B cell (primary cell): Measurements from ENCODE around the gene FSIP1. TPM values are rescaled to one million over a fixed set of nuclear protein-coding genes. Genes with fewer than 3 reads are reported as not detected.

Experiments used
- ATAC-seq: fragments of 200-7000 bp; cut with Tn5 transposase; one replicate; pipeline ENCODE4 v1.10.0; 2021; ENCODE audit warnings: low read depth, mild to moderate bottlenecking, moderate number of reproducible peaks, moderate library complexity
- CTCF ChIA-PET: fragments of 350-600 bp; sonication (Branson Sonifier 250); formaldehyde crosslinking; loops from one replicate; lab custom pipeline; 2021; ENCODE audit warnings: antibody characterized with exemption, inconsistent platforms; lab: Charles Lee
- POLR2A ChIA-PET: fragments of 350-600 bp; sonication (Branson Sonifier 250); formaldehyde crosslinking; loops from one replicate; lab custom pipeline; 2021; ENCODE audit warnings: antibody characterized with exemption; lab: Charles Lee
- DNase-seq: peaks from one replicate; pipeline ENCODE4 v3.0.0; 2013
- H2AFZ ChIP-seq: 2 replicates; pipeline ENCODE4 v1.6.1; 2012; ENCODE audit warnings: mild to moderate bottlenecking, low read depth, low read length; ENCODE audit not compliant: insufficient read depth, poor library complexity, severe bottlenecking
- H3K27ac ChIP-seq, 2 donors: 1 replicate in 1 of 2; 2 replicates in 1 of 2; pipeline ENCODE4 v1.5.1; 2012 to 2013; ENCODE audit warnings: low read length in 2 of 2, mild to moderate bottlenecking in 2 of 2, moderate library complexity in 1 of 2
- H3K27me3 ChIP-seq, 4 experiments: fragments of 200-600 bp in 1 of 4; sonication (generic) in 1 of 4; replicated peaks in 1 of 4; 1 replicate in 2 of 4; 2 replicates in 2 of 4; pipeline versions ENCODE4 v1.6.1 to v1.7.0; 2013 to 2016; ENCODE audit warnings: low read length in 3 of 4, mild to moderate bottlenecking in 2 of 4, mixed read lengths in 1 of 4, moderate library complexity in 1 of 4; ENCODE audit not compliant: insufficient read depth in 4 of 4, control insufficient read depth in 3 of 4; ENCODE audit errors: control extremely low read depth in 1 of 4
- H3K36me3 ChIP-seq, 2 experiments: replicated peaks in 1 of 2; 1 replicate in 1 of 2; 2 replicates in 1 of 2; pipeline versions ENCODE4 v1.6.1 to v1.7.1; 2013; ENCODE audit warnings: low read length in 1 of 2; ENCODE audit not compliant: insufficient read depth in 2 of 2, control insufficient read depth in 1 of 2; ENCODE audit errors: control extremely low read depth in 1 of 2, extremely low read depth in 1 of 2
- H3K4me1 ChIP-seq, 2 donors: fragments of 200-600 bp in 1 of 2; sonication (generic) in 1 of 2; 1 replicate in 1 of 2; 2 replicates in 1 of 2; pipeline versions ENCODE4 v1.5.1 to v1.6.1; 2013 to 2017; ENCODE audit warnings: low read length in 2 of 2; ENCODE audit not compliant: control insufficient read depth in 2 of 2, insufficient read depth in 2 of 2
- H3K4me2 ChIP-seq: replicated peaks from 2 replicates; pipeline ENCODE3; 2012; ENCODE audit warnings: mild to moderate bottlenecking, low read depth, low read length; ENCODE audit not compliant: poor library complexity, severe bottlenecking
- H3K4me3 ChIP-seq, 5 experiments: fragments of 200-600 bp in 1 of 5; sonication (generic) in 1 of 5; 1 replicate in 3 of 5; 2 replicates in 2 of 5; pipeline versions ENCODE4 v1.5.1 to v1.7.0; 2011 to 2016; ENCODE audit warnings: low read length in 4 of 5, mild to moderate bottlenecking in 4 of 5, low read depth in 2 of 5, control low read depth in 1 of 5, moderate library complexity in 1 of 5; ENCODE audit not compliant: insufficient read depth in 1 of 5; ENCODE audit errors: control extremely low read depth in 1 of 5, extremely low read depth in 1 of 5
- H3K79me2 ChIP-seq: fragments of 200-600 bp; sonication (generic); one replicate; pipeline ENCODE4 v1.6.0; 2016; ENCODE audit warnings: low read length; ENCODE audit not compliant: control insufficient read depth, insufficient read depth
- H3K9ac ChIP-seq: fragments of 200-600 bp; sonication (generic); 2 replicates; pipeline ENCODE4 v1.6.1; 2017; ENCODE audit warnings: mild to moderate bottlenecking, low read length, moderate library complexity
- H3K9me3 ChIP-seq, 3 donors: one replicate each; pipeline versions ENCODE4 v1.6.1 to v1.7.1; 2013; ENCODE audit warnings: low read length in 2 of 3; ENCODE audit not compliant: control insufficient read depth in 2 of 3, insufficient read depth in 1 of 3; ENCODE audit errors: control extremely low read depth in 1 of 3
- H4K20me1 ChIP-seq: 2 replicates; pipeline ENCODE4 v1.6.0; 2012; ENCODE audit warnings: mild to moderate bottlenecking, low read length; ENCODE audit not compliant: insufficient read depth, control insufficient read depth, poor library complexity, severe bottlenecking
- H3K27ac Mint-ChIP-seq: one replicate; pipeline ENCODE4 v1.8.0; 2021; ENCODE audit warnings: mixed read lengths
- H3K27me3 Mint-ChIP-seq: one replicate; pipeline ENCODE4 v1.8.0; 2021; ENCODE audit warnings: mixed read lengths
- H3K4me1 Mint-ChIP-seq: one replicate; pipeline ENCODE4 v1.8.0; 2021; ENCODE audit warnings: mixed read lengths
- H3K4me3 Mint-ChIP-seq: one replicate; pipeline ENCODE4 v1.8.0; 2021; ENCODE audit warnings: mixed read lengths
- H3K9me3 Mint-ChIP-seq: one replicate; pipeline ENCODE4 v1.8.0; 2022; ENCODE audit warnings: mixed read lengths; ENCODE audit not compliant: insufficient read depth
- EZH2 ChIP-seq: IDR thresholded peaks from 2 replicates; pipeline ENCODE4 v1.6.1; 2012; ENCODE audit warnings: borderline replicate concordance, low read depth, mild to moderate bottlenecking, moderate library complexity, low read length; ENCODE audit not compliant: insufficient read depth, poor library complexity, severe bottlenecking
- WGBS: methylation state at CpG from one replicate; pipeline ENCODE4 v1.1.5; 2013; ENCODE audit warnings: missing lambda C conversion rate; ENCODE audit not compliant: insufficient coverage; 5-methylcytosine and 5-hydroxymethylcytosine counted together
- intact Hi-C: fragments of 100-400 bp; cut with micrococcal nuclease; formaldehyde crosslinking; loops from one replicate; pipeline ENCODE4 v1.10.0; 2022
- polyA plus RNA-seq: library from polyadenylated mRNA; depleted of rRNA; stranded (reverse); fragments of >200 nt; gene quantifications from 2 replicates; pipeline ENCODE4 v1.2.3, GENCODE V29; 2012
- total RNA-seq, 2 donors: library from RNA; stranded (reverse); fragments of 120-200 nt in 1 of 2; gene quantifications; 1 replicate in 1 of 2; 2 replicates in 1 of 2; pipeline versions ENCODE4 v1.2.3 to v1.2.4, GENCODE V29; 2013 to 2022
- TF ChIP-seq, protein P1 (sequence below): fragments of 200-600 bp; IDR thresholded peaks from one replicate; pipeline ENCODE4 v1.8.0; 2022; ENCODE audit warnings: antibody characterized with exemption, mild to moderate bottlenecking

The FSIP1 gene
- total and polyA plus RNA-seq, 2 donors (not counting 1 experiment from before 2014, with no cell fraction given), result 0.19 to 0.49 TPM

DNA sequence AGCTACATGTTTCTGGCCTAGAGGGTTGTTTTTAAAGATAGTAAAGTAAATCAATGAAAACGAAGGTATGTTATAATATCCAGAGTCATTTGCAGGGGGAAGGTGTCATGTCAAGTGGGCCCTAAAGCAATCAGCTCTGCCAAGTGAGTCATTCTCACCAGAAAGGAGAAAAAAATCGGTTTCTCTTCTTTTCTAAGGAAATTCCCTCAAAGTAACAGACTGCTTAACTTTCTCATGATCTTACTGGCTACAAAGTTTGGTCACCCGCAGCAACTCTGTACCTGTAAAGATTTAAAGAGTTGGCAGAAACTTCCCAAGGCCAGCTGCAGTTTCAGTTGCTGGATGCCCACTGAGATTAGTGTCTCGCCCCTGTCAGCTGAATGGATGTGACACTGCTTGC lies 5.5 kb upstream of the FSIP1 start:
- ATAC-seq, result no peak
- WGBS, result 80% methylated on average over 2 of the region's 4 CpGs
- no peak overlapping the region for H3K4me2 ChIP-seq

DNA sequence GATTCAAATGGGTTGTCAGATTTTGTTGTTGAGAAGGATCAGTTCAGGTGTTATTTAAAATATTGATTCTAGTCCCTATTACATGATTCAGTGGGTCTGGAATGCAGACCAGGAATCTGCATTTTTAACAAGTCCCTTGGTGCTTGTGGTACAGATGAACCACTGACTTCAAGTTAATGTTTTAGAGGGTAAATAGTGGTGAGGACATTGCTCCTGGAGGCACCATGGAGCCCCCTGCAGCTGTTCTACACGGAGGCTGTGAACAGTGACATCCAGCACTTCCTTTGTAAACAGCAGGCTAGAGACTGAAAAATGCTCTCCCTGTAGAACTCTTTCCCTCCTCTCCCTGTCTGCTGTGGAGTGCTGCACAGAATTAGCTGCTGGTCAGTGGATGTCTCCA lies 4.8 kb upstream of the FSIP1 start:
- no peak overlapping the region for H3K4me3 ChIP-seq
- intact Hi-C loops, result loop anchor here (5.0 to 10.0 kb wide), 3 partner anchors 375 to 637 kb away; partner anchors contain the start of genes BUB1B and INAFM2
- H3K4me2 ChIP-seq, result no peak overlapping the region
- H3K36me3 ChIP-seq, result peaks cover 0 to 4% of the 10 kb centered on the region in 2 experiments
- no peak overlapping the region for H3K27ac Mint-ChIP-seq
- CTCF ChIA-PET, result interaction anchor here (0.6 to 3.2 kb wide), 12 partner anchors 9 to 1914 kb away, joined by 3 to 29 read pairs (median 3); no protein-coding TSS in a partner anchor
- no peaks in the 10 kb centered on the region for H3K27me3 Mint-ChIP-seq
- no peaks in the 10 kb centered on the region for H3K27me3 ChIP-seq
- H3K9me3 ChIP-seq, result no peaks in the 10 kb centered on the region
- no peak overlapping the region for H3K4me3 Mint-ChIP-seq
- H3K79me2 ChIP-seq, result no peaks in the 10 kb centered on the region
- no peak overlapping the region for H3K27ac ChIP-seq
- POLR2A ChIA-PET, result interaction anchor here (0.5 kb wide), 1 partner anchor 382 kb away, joined by 4 read pairs; no protein-coding TSS in a partner anchor
- ATAC-seq (no peak), DNase-seq (no peak)
- no peak overlapping the region for H3K9ac ChIP-seq
- H4K20me1 ChIP-seq, result no peaks in the 10 kb centered on the region
- peaks cover 11 to 12% of the 10 kb centered on the region in 2 donors for H3K4me1 ChIP-seq
- TF ChIP-seq, protein P1, sequence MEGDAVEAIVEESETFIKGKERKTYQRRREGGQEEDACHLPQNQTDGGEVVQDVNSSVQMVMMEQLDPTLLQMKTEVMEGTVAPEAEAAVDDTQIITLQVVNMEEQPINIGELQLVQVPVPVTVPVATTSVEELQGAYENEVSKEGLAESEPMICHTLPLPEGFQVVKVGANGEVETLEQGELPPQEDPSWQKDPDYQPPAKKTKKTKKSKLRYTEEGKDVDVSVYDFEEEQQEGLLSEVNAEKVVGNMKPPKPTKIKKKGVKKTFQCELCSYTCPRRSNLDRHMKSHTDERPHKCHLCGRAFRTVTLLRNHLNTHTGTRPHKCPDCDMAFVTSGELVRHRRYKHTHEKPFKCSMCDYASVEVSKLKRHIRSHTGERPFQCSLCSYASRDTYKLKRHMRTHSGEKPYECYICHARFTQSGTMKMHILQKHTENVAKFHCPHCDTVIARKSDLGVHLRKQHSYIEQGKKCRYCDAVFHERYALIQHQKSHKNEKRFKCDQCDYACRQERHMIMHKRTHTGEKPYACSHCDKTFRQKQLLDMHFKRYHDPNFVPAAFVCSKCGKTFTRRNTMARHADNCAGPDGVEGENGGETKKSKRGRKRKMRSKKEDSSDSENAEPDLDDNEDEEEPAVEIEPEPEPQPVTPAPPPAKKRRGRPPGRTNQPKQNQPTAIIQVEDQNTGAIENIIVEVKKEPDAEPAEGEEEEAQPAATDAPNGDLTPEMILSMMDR, result no peak
- TF ChIP-seq EZH2, result no peak
- WGBS, result 0% methylated on average over 1 of the region's 1 CpG
- H3K9me3 Mint-ChIP-seq, result no peaks in the 10 kb centered on the region
- no peak overlapping the region for H2AFZ ChIP-seq
- peaks cover 33% of the 10 kb centered on the region for H3K4me1 Mint-ChIP-seq

More for the DNA sequence above, 5.5 kb upstream of the FSIP1 start:
- Mint-ChIP-seq H3K27me3 (no peaks in the 10 kb centered on the region), H3K27ac (no peak overlapping the region), H3K4me1 (peaks cover 27% of the 10 kb centered on the region), H3K9me3 (no peaks in the 10 kb centered on the region), H3K4me3 (no peak overlapping the region)
- no peaks in the 10 kb centered on the region for H3K9me3 ChIP-seq
- H3K27ac ChIP-seq, result no peak overlapping the region
- H4K20me1 ChIP-seq, result no peaks in the 10 kb centered on the region
- POLR2A ChIA-PET, result interaction anchor here (0.5 kb wide), 1 partner anchor 381 kb away, joined by 4 read pairs; no protein-coding TSS in a partner anchor
- H3K79me2 ChIP-seq, result no peaks in the 10 kb centered on the region
- intact Hi-C loops, result loop anchor here (5.0 to 10.0 kb wide), 3 partner anchors 374 to 637 kb away; partner anchors contain the start of genes BUB1B and INAFM2
- CTCF ChIA-PET, result interaction anchor here (0.8 to 3.2 kb wide), 11 partner anchors 9 to 549 kb away, joined by 3 to 29 read pairs (median 5); no protein-coding TSS in a partner anchor
- H3K4me3 ChIP-seq, result no peak overlapping the region
- peaks cover 0 to 4% of the 10 kb centered on the region in 2 experiments for H3K36me3 ChIP-seq
- DNase-seq, result no peak
- peaks cover 10 to 11% of the 10 kb centered on the region in 2 donors for H3K4me1 ChIP-seq
- H3K27me3 ChIP-seq, result no peaks in the 10 kb centered on the region
- no peak overlapping the region for H3K9ac ChIP-seq
- TF ChIP-seq EZH2, result no peak
- TF ChIP-seq, protein P1, result no peak
- no peak overlapping the region for H2AFZ ChIP-seq
